Kidney (tissue), 14 donors: ENCODE data around the gene LCN1. TPM values are rescaled to one million over a fixed set of nuclear protein-coding genes. Genes with fewer than 3 reads are reported as not detected.
A peak's percentile ranks its signal among the peaks of the same experiment; 100 is the strongest.

Experiments used
- DNase-seq, 5 donors: peaks; one replicate each; pipeline ENCODE4 v3.0.0-alpha.2; 2013 to 2020
- FAIRE-seq: peaks from 2 replicates; lab custom pipeline; 2012; peaks lifted over from hg19 to GRCh38; lab: Jason Lieb, UNC
- H3K27ac ChIP-seq, 2 donors: one replicate each; pipeline ENCODE4 v1.7.0; 2013; ENCODE audit warnings: low read depth in 2 of 2, low read length in 2 of 2, inconsistent platforms in 1 of 2
- H3K27me3 ChIP-seq: one replicate; pipeline ENCODE4 v1.7.1; 2013; ENCODE audit warnings: low read length, inconsistent platforms; ENCODE audit not compliant: control insufficient read depth, insufficient read depth
- H3K36me3 ChIP-seq, 3 donors: one replicate each; pipeline versions ENCODE4 v1.7.0 to v1.7.1; 2013; ENCODE audit warnings: low read length in 3 of 3, control low read depth in 1 of 3, inconsistent platforms in 1 of 3; ENCODE audit not compliant: insufficient read depth in 3 of 3, control insufficient read depth in 2 of 3
- H3K4me1 ChIP-seq, 3 donors: one replicate each; pipeline versions ENCODE4 v1.7.0 to v1.7.1; 2013; ENCODE audit warnings: low read length in 3 of 3, inconsistent platforms in 1 of 3, low read depth in 1 of 3; ENCODE audit not compliant: control insufficient read depth in 2 of 3, insufficient read depth in 2 of 3
- H3K4me3 ChIP-seq, 3 donors: one replicate each; pipeline versions ENCODE4 v1.7.0 to v1.8.1; 2013; ENCODE audit warnings: low read length in 3 of 3, control low read depth in 1 of 3, inconsistent platforms in 1 of 3
- H3K9ac ChIP-seq, 3 donors: one replicate each; pipeline versions ENCODE4 v1.7.0 to v1.7.1; 2013; ENCODE audit warnings: low read length in 3 of 3, control low read depth in 1 of 3, inconsistent platforms in 1 of 3
- H3K9me3 ChIP-seq, 3 donors: one replicate each; pipeline versions ENCODE4 v1.7.0 to v1.7.1; 2013; ENCODE audit warnings: low read length in 3 of 3, control low read depth in 1 of 3, inconsistent platforms in 1 of 3; ENCODE audit not compliant: control insufficient read depth in 2 of 3, insufficient read depth in 1 of 3
- intact Hi-C: fragments of 100-400 bp; cut with DNase I; formaldehyde crosslinking; loops from one replicate; pipeline ENCODE4 v1.11.1; 2022
- polyA plus RNA-seq: library from polyadenylated mRNA; stranded (reverse); fragments of 350-450 nt; fragmentation: Illumina TruSeq; extraction: RNeasy Lipid Tissue Mini Kit (QIAGEN cat#74804); gene quantifications from one replicate; pipeline ENCODE4 v1.2.3, GENCODE V29; 2014; ENCODE audit warnings: low read depth, low replicate concordance; ENCODE audit not compliant: insufficient read depth
- total RNA-seq: library from RNA; stranded (reverse); fragmentation: NEBNext Ultra II Directional; extraction: Animal tissue kit (Norgen Biotek cat#: 25700); gene quantifications from one replicate; pipeline ENCODE4 v1.2.1, GENCODE V29; 2021
- TF ChIP-seq, protein P1 (sequence below): IDR thresholded peaks from 3 replicates; pipeline ENCODE4 v1.5.1; 2012; ENCODE audit warnings: mild to moderate bottlenecking, moderate library complexity, borderline replicate concordance; ENCODE audit not compliant: insufficient read depth; ENCODE audit errors: extremely low read depth
- donor health status: control.
- donor health status: control.
- donor health status: control.
- donor health status: control.
- donor health status: control.
- donor health status: DM: yes; HTN: yes; CAD: no.
- donor health status: Normal renal cell carcinoma (clear cell type).

Gene LCN1
- total and polyA plus RNA-seq, 2 donors from 2014 or later = not detected

DNA sequence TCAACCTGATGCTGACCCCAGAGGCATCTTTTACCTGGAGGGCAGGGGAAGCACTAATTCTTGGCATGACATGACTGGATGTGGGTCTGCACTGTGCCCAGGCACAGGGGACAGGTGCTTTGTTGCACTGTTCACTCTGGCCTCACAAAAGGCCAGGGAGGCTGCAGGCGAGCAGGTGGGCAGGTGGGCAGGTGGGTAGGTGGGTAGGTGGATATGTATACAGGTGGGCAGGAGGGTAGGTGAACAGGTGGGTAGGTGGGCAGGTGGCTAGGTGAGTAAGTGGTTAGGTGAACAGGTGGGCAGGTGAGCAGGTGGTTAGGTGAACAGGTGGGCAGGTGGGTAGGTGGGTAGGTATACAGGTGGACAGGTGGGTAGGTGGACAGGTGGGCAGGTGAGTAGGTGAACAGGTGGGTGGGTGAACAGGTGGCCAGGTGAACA, 41.8 kb downstream of the LCN1 start:
- Histone ChIP-seq H3K36me3 (no peaks in the 10 kb centered on the region), H3K4me3 (no peak overlapping the region), H3K9ac (no peak overlapping the region), H3K27ac (no peak overlapping the region), H3K27me3 (no peaks in the 10 kb centered on the region), H3K4me1 (no peaks in the 10 kb centered on the region), H3K9me3 (no peaks in the 10 kb centered on the region)
- TF ChIP-seq, protein P1, sequence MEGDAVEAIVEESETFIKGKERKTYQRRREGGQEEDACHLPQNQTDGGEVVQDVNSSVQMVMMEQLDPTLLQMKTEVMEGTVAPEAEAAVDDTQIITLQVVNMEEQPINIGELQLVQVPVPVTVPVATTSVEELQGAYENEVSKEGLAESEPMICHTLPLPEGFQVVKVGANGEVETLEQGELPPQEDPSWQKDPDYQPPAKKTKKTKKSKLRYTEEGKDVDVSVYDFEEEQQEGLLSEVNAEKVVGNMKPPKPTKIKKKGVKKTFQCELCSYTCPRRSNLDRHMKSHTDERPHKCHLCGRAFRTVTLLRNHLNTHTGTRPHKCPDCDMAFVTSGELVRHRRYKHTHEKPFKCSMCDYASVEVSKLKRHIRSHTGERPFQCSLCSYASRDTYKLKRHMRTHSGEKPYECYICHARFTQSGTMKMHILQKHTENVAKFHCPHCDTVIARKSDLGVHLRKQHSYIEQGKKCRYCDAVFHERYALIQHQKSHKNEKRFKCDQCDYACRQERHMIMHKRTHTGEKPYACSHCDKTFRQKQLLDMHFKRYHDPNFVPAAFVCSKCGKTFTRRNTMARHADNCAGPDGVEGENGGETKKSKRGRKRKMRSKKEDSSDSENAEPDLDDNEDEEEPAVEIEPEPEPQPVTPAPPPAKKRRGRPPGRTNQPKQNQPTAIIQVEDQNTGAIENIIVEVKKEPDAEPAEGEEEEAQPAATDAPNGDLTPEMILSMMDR = no peak
- intact Hi-C loops = no loop called here
- FAIRE-seq (no peak), DNase-seq (no peak)

GRCh38 chr9:135563858-135564257, 42.6 kb downstream of the LCN1 start:
- Histone ChIP-seq H3K9me3 (no peaks in the 10 kb centered on the region), H3K27me3 (no peaks in the 10 kb centered on the region), H3K4me1 (no peaks in the 10 kb centered on the region), H3K4me3 (no peak overlapping the region), H3K36me3 (no peaks in the 10 kb centered on the region), H3K9ac (no peak overlapping the region), H3K27ac (no peak overlapping the region)
- FAIRE-seq (no peak), DNase-seq (peak in 1 of 5 donors; percentile 18)
- TF ChIP-seq, protein P1 = no peak
- intact Hi-C loops = no loop called here

DNA sequence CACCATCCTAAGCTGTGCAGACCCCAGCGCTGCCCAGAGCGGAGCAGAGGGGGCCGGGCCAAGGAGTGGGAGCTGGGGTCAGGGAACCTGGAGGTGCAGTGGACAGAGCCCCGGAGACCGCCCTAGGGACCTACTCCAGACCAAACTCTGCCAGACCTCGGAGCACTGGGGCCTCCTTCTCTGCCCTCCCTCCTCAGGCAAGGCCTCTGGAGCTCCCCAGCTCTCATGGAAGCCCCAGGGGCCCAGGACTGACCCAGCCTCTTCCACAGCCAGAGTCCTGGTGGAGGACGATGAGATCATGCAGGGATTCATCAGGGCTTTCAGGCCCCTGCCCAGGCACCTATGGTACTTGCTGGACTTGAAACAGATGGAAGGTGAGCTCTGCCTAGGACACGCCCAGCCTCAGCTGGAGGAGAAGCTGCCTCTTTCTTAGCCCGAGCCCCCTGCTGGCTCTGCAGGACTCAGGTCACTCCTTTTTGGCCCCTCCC, 43.9 kb downstream of the LCN1 start:
- intact Hi-C loops = no loop called here
- H3K4me1 ChIP-seq = no peaks in the 10 kb centered on the region
- H3K27ac ChIP-seq = no peak overlapping the region
- no peaks in the 10 kb centered on the region for H3K27me3 ChIP-seq
- H3K9me3 ChIP-seq = no peaks in the 10 kb centered on the region
- TF ChIP-seq, protein P1 = no peak
- H3K4me3 ChIP-seq = no peak overlapping the region
- H3K36me3 ChIP-seq = no peaks in the 10 kb centered on the region
- no peak overlapping the region for H3K9ac ChIP-seq
- no peak for FAIRE-seq
- DNase-seq = peak in 1 of 5 donors; percentile 31

GRCh38 chr9:135565636-135566035, 44.4 kb downstream of the LCN1 start:
- Histone ChIP-seq H3K27ac (no peak overlapping the region), H3K27me3 (no peaks in the 10 kb centered on the region), H3K4me1 (no peaks in the 10 kb centered on the region), H3K9ac (no peak overlapping the region), H3K36me3 (no peaks in the 10 kb centered on the region), H3K4me3 (no peak overlapping the region), H3K9me3 (no peaks in the 10 kb centered on the region)
- FAIRE-seq (no peak), DNase-seq (peak in 3 of 5 donors; percentile 13 to 24 (median 13))
- intact Hi-C loops = no loop called here
- TF ChIP-seq, protein P1 = no peak
